Prostate gland (tissue), 2 donors: ENCODE data around the gene SRBD1. TPM values are rescaled to one million over a fixed set of nuclear protein-coding genes. Genes with fewer than 3 reads are reported as not detected.

Source experiments
- DNase-seq: peaks from one replicate; pipeline ENCODE4 v3.0.0-alpha.2; 2019; ENCODE audit warnings: low spot score
- H3K27ac ChIP-seq, 2 donors: fragments of 200-600 bp; sonication (generic); 2 replicates each; pipeline ENCODE4 v1.5.1; 2017 to 2019
- H3K27me3 ChIP-seq: fragments of 200-600 bp; sonication (generic); replicated peaks from 2 replicates; pipeline ENCODE4 v1.5.1; 2019; ENCODE audit not compliant: insufficient read depth
- H3K36me3 ChIP-seq, 2 donors: fragments of 200-600 bp; sonication (generic); 1 replicate in 1 of 2; 2 replicates in 1 of 2; pipeline versions ENCODE4 v1.5.1 to v1.8.1; 2017 to 2019
- H3K4me1 ChIP-seq: fragments of 200-600 bp; sonication (generic); replicated peaks from 2 replicates; pipeline ENCODE4 v1.5.1; 2019
- H3K4me3 ChIP-seq, 2 donors: fragments of 200-600 bp; sonication (generic); 2 replicates each; pipeline ENCODE4 v1.5.1; 2017 to 2019
- H3K9me3 ChIP-seq: fragments of 200-600 bp; sonication (generic); 2 replicates; pipeline ENCODE4 v1.5.1; 2017
- CTCF ChIP-seq, 4 experiments: fragments of 200-600 bp in 2 of 4; fragments of 450-650 bp in 2 of 4; sonication (generic) in 2 of 4; IDR thresholded peaks; 1 replicate in 3 of 4; 2 replicates in 1 of 4; pipeline ENCODE4 v1.5.1; 2016 to 2019; ENCODE audit warnings: antibody characterized with exemption in 4 of 4, mild to moderate bottlenecking in 2 of 4, moderate library complexity in 2 of 4
- POLR2A ChIP-seq: fragments of 450-650 bp; IDR thresholded peaks from one replicate; pipeline ENCODE4 v1.6.1; 2016; ENCODE audit warnings: antibody characterized with exemption, mild to moderate bottlenecking
- POLR2AphosphoS5 ChIP-seq: sonication (generic); formaldehyde crosslinking; IDR thresholded peaks from one replicate; pipeline ENCODE4 v1.6.1; 2017; ENCODE audit warnings: antibody characterized with exemption
- WGBS: methylation state at CpG from one replicate; pipeline ENCODE4 v1.1.5; 2018; 5-methylcytosine and 5-hydroxymethylcytosine counted together
- intact Hi-C: fragments of 100-400 bp; cut with DNase I; formaldehyde crosslinking; loops from one replicate; pipeline ENCODE4 v1.14.2; 2022
- small RNA-seq, 2 donors: library from RNA; depleted of rRNA; stranded (forward); fragments of <200 nt; gene quantifications; one replicate each; pipeline ENCODE3, GENCODE V24; 2016
- total RNA-seq, 2 donors: library from RNA; depleted of rRNA; stranded (reverse); fragments of >200 nt; gene quantifications; one replicate each; pipeline ENCODE4 v1.1.0, GENCODE V29; 2016

The SRBD1 gene
- total RNA-seq, 2 donors from 2014 or later: 16.5 to 25.9 TPM

- Histone ChIP-seq H3K27ac (no peak overlapping the region), H3K36me3 (no peaks in the 10 kb centered on the region), H3K27me3 (no peaks in the 10 kb centered on the region), H3K4me3 (no peak overlapping the region), H3K9me3 (no peaks in the 10 kb centered on the region), H3K4me1 (no peaks in the 10 kb centered on the region)
- TF ChIP-seq CTCF (IDR thresholded peaks at IDR 0.05) (no peak), POLR2AphosphoS5 (no peak)
- WGBS: 85% methylated on average over 5 of the region's 5 CpGs
- intact Hi-C loops: no loop called here
- DNase-seq: no peak
Observed at GRCh38 chr2:45344502-45344901, 266.6 kb downstream of the SRBD1 start.

- no peaks in the 10 kb centered on the region for H3K27me3 ChIP-seq
- H3K27ac ChIP-seq: no peak overlapping the region
- TF ChIP-seq CTCF (IDR thresholded peaks at IDR 0.05) (no peak), POLR2A (no peak), POLR2AphosphoS5 (no peak)
- H3K9me3 ChIP-seq: no peaks in the 10 kb centered on the region
- no peaks in the 10 kb centered on the region for H3K36me3 ChIP-seq
- no peak overlapping the region for H3K4me3 ChIP-seq
- 84% methylated on average over 9 of the region's 9 CpGs for WGBS
- no peaks in the 10 kb centered on the region for H3K4me1 ChIP-seq
- no peak for DNase-seq
- intact Hi-C loops: no loop called here
Observed at GRCh38 chr2:45344071-45344470, 267.0 kb downstream of the SRBD1 start.

GRCh38 chr2:45343251-45344017 lies 267.6 kb downstream of the SRBD1 start:
- Histone ChIP-seq H3K9me3 (no peaks in the 10 kb centered on the region), H3K36me3 (no peaks in the 10 kb centered on the region), H3K27ac (no peak overlapping the region), H3K4me1 (no peaks in the 10 kb centered on the region), H3K4me3 (no peak overlapping the region), H3K27me3 (no peaks in the 10 kb centered on the region)
- TF ChIP-seq POLR2A: no peak
- no peak for TF ChIP-seq POLR2AphosphoS5
- TF ChIP-seq CTCF (IDR thresholded peaks at IDR 0.05): no peak
- intact Hi-C loops: no loop called here
- DNase-seq: no peak
- WGBS: 85% methylated on average over 19 of the region's 19 CpGs

GRCh38 chr2:45340318-45340717 lies 270.7 kb downstream of the SRBD1 start:
- 92% methylated on average over 3 of the region's 3 CpGs for WGBS
- no peak overlapping the region for H3K4me3 ChIP-seq
- TF ChIP-seq POLR2A: no peak
- intact Hi-C loops: no loop called here
- no peaks in the 10 kb centered on the region for H3K4me1 ChIP-seq
- no peak for DNase-seq
- H3K27ac ChIP-seq: no peak overlapping the region
- no peaks in the 10 kb centered on the region for H3K36me3 ChIP-seq
- no peaks in the 10 kb centered on the region for H3K9me3 ChIP-seq
- H3K27me3 ChIP-seq: no peaks in the 10 kb centered on the region

- Histone ChIP-seq H3K9me3 (no peaks in the 10 kb centered on the region), H3K4me3 (no peak overlapping the region), H3K36me3 (no peaks in the 10 kb centered on the region), H3K27me3 (no peaks in the 10 kb centered on the region), H3K4me1 (no peaks in the 10 kb centered on the region), H3K27ac (no peak overlapping the region)
- DNase-seq: no peak
- intact Hi-C loops: no loop called here
- TF ChIP-seq CTCF (IDR thresholded peaks at IDR 0.05): no peak
- no peak for TF ChIP-seq POLR2AphosphoS5
- TF ChIP-seq POLR2A: no peak
- WGBS: 85% methylated on average over 5 of the region's 5 CpGs
Observed at GRCh38 chr2:45339253-45339652, 271.8 kb downstream of the SRBD1 start.

Small RNA genes lying within 50 kb of the gene (small RNA-seq; reads per million reads assigned to genes)
- gene RN7SL414P: 0 reads per million in 2 donors

Other genes starting within 250 kb of the SRBD1 start
- 10 to 100 TPM in 1 of 2 donors, 1 to 10 TPM in 1; 7.2 to 25.4 TPM for gene PRKCE, start 40.4 kb upstream of the SRBD1 start, total RNA-seq